Peyer's patch (tissue), 4 donors: Measurements from ENCODE around the gene CTSO. TPM values are rescaled to one million over a fixed set of nuclear protein-coding genes. Genes with fewer than 3 reads are reported as not detected.

ENCODE experiments used
- DNase-seq, 3 donors: peaks; one replicate each; pipeline ENCODE4 v3.0.0-alpha.2; 2017 to 2019
- H3K27ac ChIP-seq, 4 donors: fragments of 200-600 bp; sonication (generic); one replicate each; pipeline ENCODE4 v1.5.1; 2016 to 2019
- H3K27me3 ChIP-seq, 2 donors: fragments of 200-600 bp; sonication (generic); one replicate each; pipeline ENCODE4 v1.5.1; 2019
- H3K36me3 ChIP-seq, 3 donors: fragments of 200-600 bp; sonication (generic); one replicate each; pipeline ENCODE4 v1.5.1; 2016 to 2019
- H3K4me1 ChIP-seq, 4 donors: fragments of 200-600 bp; sonication (generic); one replicate each; pipeline ENCODE4 v1.5.1; 2016 to 2019
- H3K4me3 ChIP-seq, 4 donors: fragments of 200-600 bp; sonication (generic); 1 replicate in 3 of 4; 2 replicates in 1 of 4; pipeline ENCODE4 v1.5.1; 2016 to 2019; ENCODE audit warnings: mild to moderate bottlenecking in 1 of 4
- H3K9me3 ChIP-seq, 4 donors: fragments of 200-600 bp; sonication (generic); one replicate each; pipeline ENCODE4 v1.5.1; 2016 to 2019; ENCODE audit warnings: mild to moderate bottlenecking in 1 of 4
- POLR2A ChIP-seq, 2 donors: fragments of 450-650 bp; IDR thresholded peaks; one replicate each; pipeline ENCODE4 v1.5.1; 2017; ENCODE audit warnings: antibody characterized with exemption in 2 of 2, mild to moderate bottlenecking in 2 of 2, moderate library complexity in 2 of 2
- total RNA-seq, 4 donors: library from RNA; depleted of rRNA; stranded (reverse); fragments of >200 nt; gene quantifications; one replicate each; pipeline ENCODE4 v1.1.0, GENCODE V29; 2016
- TF ChIP-seq, protein P1 (sequence below), 6 experiments: fragments of 450-650 bp in 4 of 6; fragments of 200-600 bp in 2 of 6; sonication (generic) in 1 of 6; IDR thresholded peaks; one replicate each; pipeline ENCODE4 v1.5.1; 2017 to 2019; ENCODE audit warnings: antibody characterized with exemption in 6 of 6, mild to moderate bottlenecking in 3 of 6, moderate library complexity in 1 of 6

The CTSO gene
- total RNA-seq, 4 donors from 2014 or later, result 9.1 to 18.4 (median 12.7) TPM

DNA sequence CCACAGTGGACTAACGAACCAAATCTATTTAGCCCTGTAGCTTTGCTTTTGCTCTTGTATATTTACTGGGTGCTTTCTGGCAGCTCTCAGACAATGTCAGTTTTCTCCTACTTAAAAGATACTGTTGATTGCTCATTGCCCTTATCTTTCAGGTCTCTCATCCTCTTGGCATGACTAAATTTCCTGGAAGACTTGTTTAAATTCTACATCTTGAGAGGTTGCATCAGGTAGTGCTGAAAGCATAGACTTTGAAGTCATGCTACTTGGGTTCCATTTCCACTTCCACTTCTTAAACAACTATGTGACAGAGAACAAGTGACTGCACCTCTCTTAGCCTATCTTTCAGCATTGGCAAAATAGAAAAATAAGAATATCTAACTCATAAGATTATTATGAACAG lies 41.8 kb downstream of the CTSO start:
- DNase-seq, result no peak
- no peaks in the 10 kb centered on the region for H3K27me3 ChIP-seq

DNA sequence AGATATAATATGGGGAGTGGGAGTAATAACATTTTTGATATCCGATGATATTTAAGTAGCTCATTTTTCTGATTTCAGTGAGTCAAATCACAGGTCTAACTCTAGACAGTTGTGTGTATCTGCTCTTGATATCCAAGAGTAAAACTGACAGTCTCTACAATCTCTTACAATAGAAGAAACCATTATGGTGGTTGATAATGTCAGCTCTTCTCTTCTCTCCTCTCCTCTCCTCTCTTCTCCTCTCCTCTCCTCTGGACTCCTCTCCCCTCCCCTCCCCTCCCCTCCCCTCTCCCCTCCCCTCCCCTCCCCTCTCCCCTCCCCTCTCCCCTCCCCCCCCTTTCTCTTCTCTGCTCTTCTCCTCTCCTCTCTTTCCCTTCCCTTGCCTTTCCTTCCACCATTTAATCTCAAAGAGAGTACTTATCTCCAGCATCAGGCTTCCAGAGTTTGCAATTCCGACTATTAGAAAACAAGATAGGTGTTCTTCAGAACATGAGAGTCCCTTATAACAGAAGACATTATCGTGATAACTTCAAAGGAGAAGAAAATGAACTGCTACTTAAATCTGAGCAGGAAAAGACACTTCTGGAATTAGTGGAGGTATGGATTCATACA lies 43.9 kb downstream of the CTSO start:
- H3K4me3 ChIP-seq, result no peak overlapping the region
- no peaks in the 10 kb centered on the region for H3K9me3 ChIP-seq
- no peak for DNase-seq
- TF ChIP-seq, protein P1, sequence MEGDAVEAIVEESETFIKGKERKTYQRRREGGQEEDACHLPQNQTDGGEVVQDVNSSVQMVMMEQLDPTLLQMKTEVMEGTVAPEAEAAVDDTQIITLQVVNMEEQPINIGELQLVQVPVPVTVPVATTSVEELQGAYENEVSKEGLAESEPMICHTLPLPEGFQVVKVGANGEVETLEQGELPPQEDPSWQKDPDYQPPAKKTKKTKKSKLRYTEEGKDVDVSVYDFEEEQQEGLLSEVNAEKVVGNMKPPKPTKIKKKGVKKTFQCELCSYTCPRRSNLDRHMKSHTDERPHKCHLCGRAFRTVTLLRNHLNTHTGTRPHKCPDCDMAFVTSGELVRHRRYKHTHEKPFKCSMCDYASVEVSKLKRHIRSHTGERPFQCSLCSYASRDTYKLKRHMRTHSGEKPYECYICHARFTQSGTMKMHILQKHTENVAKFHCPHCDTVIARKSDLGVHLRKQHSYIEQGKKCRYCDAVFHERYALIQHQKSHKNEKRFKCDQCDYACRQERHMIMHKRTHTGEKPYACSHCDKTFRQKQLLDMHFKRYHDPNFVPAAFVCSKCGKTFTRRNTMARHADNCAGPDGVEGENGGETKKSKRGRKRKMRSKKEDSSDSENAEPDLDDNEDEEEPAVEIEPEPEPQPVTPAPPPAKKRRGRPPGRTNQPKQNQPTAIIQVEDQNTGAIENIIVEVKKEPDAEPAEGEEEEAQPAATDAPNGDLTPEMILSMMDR (IDR thresholded peaks at IDR 0.05), result no peak
- no peak overlapping the region for H3K27ac ChIP-seq
- H3K4me1 ChIP-seq, result no peaks in the 10 kb centered on the region
- no peaks in the 10 kb centered on the region for H3K27me3 ChIP-seq
- no peaks in the 10 kb centered on the region for H3K36me3 ChIP-seq

More for the DNA sequence above, 41.8 kb downstream of the CTSO start:
- Histone ChIP-seq H3K36me3 (no peaks in the 10 kb centered on the region), H3K27ac (no peak overlapping the region), H3K4me1 (no peaks in the 10 kb centered on the region), H3K9me3 (no peaks in the 10 kb centered on the region), H3K4me3 (no peak overlapping the region)
- TF ChIP-seq POLR2A (IDR thresholded peaks at IDR 0.05), result no peak
- TF ChIP-seq, protein P1 (IDR thresholded peaks at IDR 0.05), result no peak

DNA sequence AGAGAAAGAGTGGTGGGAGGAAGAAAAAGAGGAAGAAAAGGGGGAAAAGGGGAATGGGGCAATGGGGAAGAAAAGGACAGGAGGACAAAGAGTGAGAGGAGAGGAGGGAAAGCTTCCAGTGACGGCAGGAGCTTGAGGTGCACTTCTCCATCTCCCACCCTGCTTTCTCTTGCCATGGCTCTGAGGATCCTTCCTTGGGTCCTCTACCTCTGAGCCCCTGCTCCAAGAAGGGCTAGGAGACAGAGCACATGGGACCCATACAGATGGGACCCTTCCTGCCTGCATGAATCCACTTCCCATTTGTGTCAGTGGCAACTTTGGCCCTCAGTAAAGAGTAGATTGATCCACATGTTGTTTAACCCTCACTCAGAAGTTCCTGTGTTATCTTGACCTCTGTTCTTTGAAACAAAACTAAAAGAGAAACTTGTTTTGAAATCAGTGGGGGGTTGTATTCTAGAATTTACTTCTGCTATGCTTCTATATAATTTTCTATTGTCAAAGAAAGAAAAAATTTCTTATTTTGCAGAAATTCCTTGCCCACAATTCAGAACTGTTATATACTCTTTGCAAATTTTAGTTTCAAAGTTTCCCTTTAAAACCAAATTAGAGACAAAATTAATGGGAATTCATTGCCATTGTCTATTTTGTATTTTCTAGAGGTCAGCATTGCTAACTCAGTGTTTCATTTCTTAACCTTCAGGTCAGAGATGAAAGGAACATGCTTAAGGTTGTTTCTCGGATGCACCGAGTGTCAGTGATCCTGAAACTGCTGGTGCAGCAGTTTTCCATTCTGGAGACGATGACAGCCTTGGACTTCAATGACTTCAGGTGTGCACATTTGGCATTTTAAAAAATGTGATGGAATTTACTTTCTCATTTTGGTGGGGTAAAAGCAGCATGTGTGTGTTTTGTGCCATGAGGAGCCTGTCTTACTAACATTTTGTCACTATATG lies 45.2 kb downstream of the CTSO start:
- TF ChIP-seq, protein P1 (IDR thresholded peaks at IDR 0.05), result no peak
- no peak for TF ChIP-seq POLR2A (IDR thresholded peaks at IDR 0.05)
- no peaks in the 10 kb centered on the region for H3K4me1 ChIP-seq
- H3K9me3 ChIP-seq, result no peaks in the 10 kb centered on the region
- DNase-seq, result no peak
- no peak overlapping the region for H3K27ac ChIP-seq
- no peaks in the 10 kb centered on the region for H3K36me3 ChIP-seq
- no peak overlapping the region for H3K4me3 ChIP-seq
- no peaks in the 10 kb centered on the region for H3K27me3 ChIP-seq

DNA sequence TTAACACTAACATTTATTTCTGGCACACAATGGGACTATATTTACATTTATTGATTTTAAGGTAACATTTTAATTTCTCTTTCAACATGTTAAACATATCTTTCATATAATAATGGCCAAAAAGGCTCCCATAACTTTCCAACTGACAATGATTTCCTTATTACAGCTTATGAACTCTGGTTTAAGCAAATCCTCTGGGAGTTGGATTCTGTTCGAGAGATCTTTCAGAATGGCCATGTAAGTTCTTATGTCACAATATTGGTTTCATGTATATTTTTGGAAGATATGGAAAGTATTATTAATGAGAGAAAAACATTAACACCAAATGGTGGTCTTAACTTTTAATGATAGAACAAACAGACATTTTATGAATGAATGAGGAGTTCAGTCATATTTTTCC lies 46.1 kb downstream of the CTSO start:
- TF ChIP-seq POLR2A (IDR thresholded peaks at IDR 0.05), result no peak
- TF ChIP-seq, protein P1 (IDR thresholded peaks at IDR 0.05), result no peak

DNA sequence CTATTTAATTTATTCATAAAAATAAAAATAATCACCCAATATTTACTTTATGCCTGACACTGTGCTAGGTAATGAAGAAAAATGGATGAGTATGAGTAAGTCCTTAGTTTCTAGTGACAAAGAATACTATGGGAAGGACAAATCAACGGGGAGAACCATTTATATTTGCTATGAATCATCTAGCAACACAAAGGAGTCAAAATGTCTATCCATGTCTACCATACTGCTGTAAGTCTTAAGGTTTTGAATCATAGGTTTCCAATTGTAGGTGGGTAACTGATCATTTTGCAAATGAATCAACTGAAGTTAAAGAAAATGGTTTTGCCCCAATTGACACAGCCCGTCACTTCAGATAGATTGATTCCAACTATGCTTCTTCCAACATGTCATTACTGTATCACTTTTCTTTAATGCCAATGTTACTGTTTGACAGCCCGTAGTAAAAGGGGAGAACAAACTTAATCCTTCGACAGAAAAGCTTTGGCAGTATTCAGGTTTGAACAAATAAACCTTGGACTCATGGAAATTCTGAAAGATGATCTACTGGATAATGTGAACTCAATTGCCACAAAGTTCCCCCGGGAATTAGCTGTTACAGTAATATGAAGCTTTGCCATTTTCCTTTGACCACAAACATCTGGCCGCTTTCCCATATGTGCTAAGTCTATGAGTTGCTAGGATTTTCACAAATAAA lies 47.0 kb downstream of the CTSO start:
- no peak overlapping the region for H3K27ac ChIP-seq
- H3K4me3 ChIP-seq, result no peak overlapping the region
- TF ChIP-seq POLR2A (IDR thresholded peaks at IDR 0.05), result no peak
- TF ChIP-seq, protein P1 (IDR thresholded peaks at IDR 0.05), result no peak
- H3K36me3 ChIP-seq, result no peaks in the 10 kb centered on the region
- no peaks in the 10 kb centered on the region for H3K9me3 ChIP-seq
- DNase-seq, result no peak
- H3K27me3 ChIP-seq, result no peaks in the 10 kb centered on the region
- H3K4me1 ChIP-seq, result no peaks in the 10 kb centered on the region

More for the DNA sequence above, 46.1 kb downstream of the CTSO start:
- Histone ChIP-seq H3K27ac (no peak overlapping the region), H3K27me3 (no peaks in the 10 kb centered on the region), H3K4me3 (no peak overlapping the region), H3K36me3 (no peaks in the 10 kb centered on the region), H3K9me3 (no peaks in the 10 kb centered on the region), H3K4me1 (no peaks in the 10 kb centered on the region)
- no peak for DNase-seq
